CD4-positive, alpha-beta T cell treated with Interleukin-4 for 4 hours (primary cell): Measurements from ENCODE around the gene P2RX3.
A peak's percentile ranks its signal among the peaks of the same experiment; 100 is the strongest.
"Not testable (repeated sequence)": the region's sequence is repeated elsewhere in the genome, so short reads cannot be mapped to it uniquely, and the experiment has no call there.

ENCODE experiments used
- DNase-seq: peaks from one replicate; pipeline ENCODE4 v3.0.0-alpha.2; 2020

The P2RX3 gene

GRCh38 chr11:57403003-57403801 lies 65.0 kb downstream of the P2RX3 start:
- DNase-seq, result not testable (repeated sequence)

GRCh38 chr11:57403802-57404147 lies 65.6 kb downstream of the P2RX3 start:
- DNase-seq, result no peak

- DNase-seq, result no peak
Measured at GRCh38 chr11:57405271-57405860, 67.2 kb downstream of the P2RX3 start.

GRCh38 chr11:57406337-57406904 lies 68.3 kb downstream of the P2RX3 start:
- peak; percentile 17 for DNase-seq

GRCh38 chr11:57407010-57407920 lies 69.1 kb downstream of the P2RX3 start:
- no peak for DNase-seq

GRCh38 chr11:57407941-57408475 lies 69.9 kb downstream of the P2RX3 start:
- no peak for DNase-seq

GRCh38 chr11:57408771-57409170 lies 70.6 kb downstream of the P2RX3 start:
- no peak for DNase-seq

- no peak for DNase-seq
Measured at GRCh38 chr11:57409321-57410100, 71.4 kb downstream of the P2RX3 start.

GRCh38 chr11:57410287-57410686 lies 72.1 kb downstream of the P2RX3 start:
- DNase-seq, result no peak

GRCh38 chr11:57413681-57414080 lies 75.5 kb downstream of the P2RX3 start:
- no peak for DNase-seq

- no peak for DNase-seq
Measured at GRCh38 chr11:57414612-57415212, 76.6 kb downstream of the P2RX3 start.

- no peak for DNase-seq
Measured at GRCh38 chr11:57416436-57416835, 78.3 kb downstream of the P2RX3 start.

- no peak for DNase-seq
Measured at GRCh38 chr11:57417056-57417455, 78.9 kb downstream of the P2RX3 start.

GRCh38 chr11:57418131-57418530 lies 80.0 kb downstream of the P2RX3 start:
- no peak for DNase-seq

GRCh38 chr11:57419146-57419545 lies 81.0 kb downstream of the P2RX3 start:
- no peak for DNase-seq

GRCh38 chr11:57421066-57421465 lies 82.9 kb downstream of the P2RX3 start:
- DNase-seq, result no peak

- DNase-seq, result peak; percentile 25
Measured at GRCh38 chr11:57421805-57422204, 83.7 kb downstream of the P2RX3 start.
